ENCODE results near the gene PRCC. TPM values are rescaled to one million over a fixed set of nuclear protein-coding genes. Genes with fewer than 3 reads are reported as not detected.

Gene PRCC
- polyA plus RNA-seq, 3 donors = 108 to 113 (median 113) TPM

GRCh38 chr1:156742017-156742416 is 25.3 kb upstream of the PRCC start:
- DNase-seq = no peak

GRCh38 chr1:156742801-156743200 is 24.5 kb upstream of the PRCC start:
- DNase-seq = no peak

- DNase-seq = no peak
Measured at GRCh38 chr1:156743367-156744302, 23.7 kb upstream of the PRCC start.

- DNase-seq = no peak
Measured at GRCh38 chr1:156744344-156744743, 23.0 kb upstream of the PRCC start.

GRCh38 chr1:156744786-156745419 is 22.4 kb upstream of the PRCC start:
- DNase-seq = no peak

GRCh38 chr1:156745881-156746280 is 21.5 kb upstream of the PRCC start:
- no peak for DNase-seq

GRCh38 chr1:156746406-156746727 is 21.0 kb upstream of the PRCC start:
- no peak for DNase-seq

- DNase-seq = peak; percentile 93
Measured at GRCh38 chr1:156746728-156747631, 20.4 kb upstream of the PRCC start.

GRCh38 chr1:156747742-156748669 is 19.3 kb upstream of the PRCC start:
- no peak for DNase-seq

GRCh38 chr1:156748670-156749418 is 18.5 kb upstream of the PRCC start:
- DNase-seq = no peak

- no peak for DNase-seq
Measured at GRCh38 chr1:156749419-156750118, 17.8 kb upstream of the PRCC start.

- DNase-seq = no peak
Measured at GRCh38 chr1:156750191-156750672, 17.1 kb upstream of the PRCC start.

- no peak for DNase-seq
Measured at GRCh38 chr1:156750711-156751450, 16.5 kb upstream of the PRCC start.

- no peak for DNase-seq
Measured at GRCh38 chr1:156751451-156751756, 15.9 kb upstream of the PRCC start, which contains the start of gene HDGF. Gene HDGF (minus strand): TSS chr1:156751675. CDS start chr1:156751429, 246 bp downstream.

GRCh38 chr1:156751757-156752481 is 15.4 kb upstream of the PRCC start:
- DNase-seq = peak; percentile 97

- no peak for DNase-seq
Measured at GRCh38 chr1:156752843-156753482, 14.4 kb upstream of the PRCC start.

- DNase-seq = no peak
Measured at GRCh38 chr1:156754219-156754618, 13.1 kb upstream of the PRCC start.

- DNase-seq = no peak
Measured at GRCh38 chr1:156755527-156755950, 11.8 kb upstream of the PRCC start.

Data from renal pelvis (tissue), 4 donors.